ENCODE data around the gene CACNG4.
"Not testable (repeated sequence)": the region's sequence is repeated elsewhere in the genome, so short reads cannot be mapped to it uniquely, and the experiment has no call there.

CACNG4 gene

DNA sequence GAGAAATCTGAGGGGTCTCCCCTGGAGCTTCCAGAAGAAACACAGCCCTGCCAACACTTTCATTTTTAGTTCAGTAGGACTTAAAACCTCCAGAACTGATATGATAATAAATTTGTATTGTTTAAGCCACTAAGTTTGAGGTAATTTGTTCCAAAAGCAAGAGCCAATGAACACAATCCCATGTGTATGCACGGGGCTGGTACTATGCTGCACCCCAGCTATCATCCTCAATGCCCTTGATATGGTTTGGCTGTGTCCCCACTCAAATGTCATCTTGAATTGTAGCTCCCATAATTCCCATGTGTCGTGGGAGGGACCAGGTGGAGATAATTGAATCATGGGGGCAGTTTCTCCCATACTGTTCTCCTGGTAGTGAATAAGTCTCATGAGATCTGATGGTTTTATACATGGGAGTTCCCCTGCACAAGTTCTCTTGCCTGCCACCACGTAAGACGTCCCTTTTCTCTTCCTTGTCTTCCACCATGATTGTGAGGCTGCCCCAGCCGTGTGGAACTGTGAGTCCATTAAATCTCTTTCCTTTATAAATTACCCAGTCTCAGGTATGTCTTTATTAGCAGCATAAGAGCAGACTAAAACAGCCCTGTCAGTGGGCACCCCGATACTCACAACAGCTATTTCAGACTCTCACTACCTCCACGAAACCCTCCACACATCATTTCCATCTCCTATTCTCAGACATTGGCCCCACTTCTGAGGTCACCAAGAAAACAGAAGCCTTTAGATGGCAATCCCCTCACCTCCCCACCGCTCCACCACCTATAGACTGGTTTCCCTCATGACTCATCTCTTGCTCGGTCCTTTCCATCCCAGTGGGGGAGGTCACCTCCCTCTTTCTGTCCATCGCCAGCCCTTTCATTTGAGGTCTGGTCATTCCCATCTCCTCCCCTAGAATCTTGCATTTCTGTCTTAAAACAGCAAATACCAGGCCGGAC, 70.9 kb downstream of the CACNG4 start:
- Histone ChIP-seq H3K27ac (ENCODE audit: low read depth, low read length) (no peak overlapping the region), H3K27me3 (ENCODE audit: control insufficient read depth in 1 of 2, insufficient read depth in 2 of 2, low read length in 2 of 2) (no peaks in the 10 kb centered on the region), H3K9me3 (ENCODE audit: control insufficient read depth in 1 of 2, low read length in 2 of 2) (no peaks in the 10 kb centered on the region), H3K4me1 (ENCODE audit: control insufficient read depth in 1 of 2, insufficient read depth in 2 of 2, low read length in 2 of 2) (peaks cover 0 to 5% of the 10 kb centered on the region in 2 donors), H3K4me3 (ENCODE audit: low read depth in 1 of 2, low read length in 2 of 2) (no peak overlapping the region), H3K36me3 (ENCODE audit: control insufficient read depth in 1 of 2, insufficient read depth in 2 of 2, low read length in 2 of 2) (no peaks in the 10 kb centered on the region), H3K9ac (ENCODE audit: low read depth in 1 of 2, low read length in 2 of 2) (no peak overlapping the region)

DNA sequence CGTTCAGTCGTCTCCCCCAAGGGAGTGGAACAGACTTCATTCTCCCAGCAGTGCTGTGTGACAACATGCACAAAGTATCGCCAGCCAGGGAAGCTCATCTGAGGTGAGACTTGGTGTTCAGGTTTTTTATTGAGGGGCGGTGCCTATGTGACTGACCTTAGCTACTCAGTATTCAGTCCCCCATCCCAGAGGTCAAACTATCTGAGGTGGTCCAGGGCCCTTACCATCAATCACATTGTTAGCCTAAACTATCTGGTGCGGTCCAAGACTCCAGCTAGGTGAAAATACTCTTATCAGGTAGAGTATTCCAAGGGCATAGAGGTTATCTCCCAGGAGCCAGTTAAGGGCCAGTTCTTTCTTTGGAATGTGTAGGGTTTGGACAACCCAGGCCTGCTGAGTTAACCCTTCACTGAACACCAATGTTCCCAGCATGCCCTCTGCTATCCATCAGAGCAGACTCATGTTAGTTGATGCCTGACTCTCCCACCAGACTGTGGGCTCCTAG, 74.4 kb downstream of the CACNG4 start:
- Histone ChIP-seq H3K27ac (ENCODE audit: low read depth, low read length) (no peak overlapping the region), H3K9ac (ENCODE audit: low read depth in 1 of 2, low read length in 2 of 2) (no peak overlapping the region), H3K27me3 (ENCODE audit: control insufficient read depth in 1 of 2, insufficient read depth in 2 of 2, low read length in 2 of 2) (no peaks in the 10 kb centered on the region), H3K4me3 (ENCODE audit: low read depth in 1 of 2, low read length in 2 of 2) (no peak overlapping the region), H3K36me3 (ENCODE audit: control insufficient read depth in 1 of 2, insufficient read depth in 2 of 2, low read length in 2 of 2) (no peaks in the 10 kb centered on the region), H3K9me3 (ENCODE audit: control insufficient read depth in 1 of 2, low read length in 2 of 2) (no peaks in the 10 kb centered on the region), H3K4me1 (ENCODE audit: control insufficient read depth in 1 of 2, insufficient read depth in 2 of 2, low read length in 2 of 2) (peaks cover 0 to 12% of the 10 kb centered on the region in 2 donors)

DNA sequence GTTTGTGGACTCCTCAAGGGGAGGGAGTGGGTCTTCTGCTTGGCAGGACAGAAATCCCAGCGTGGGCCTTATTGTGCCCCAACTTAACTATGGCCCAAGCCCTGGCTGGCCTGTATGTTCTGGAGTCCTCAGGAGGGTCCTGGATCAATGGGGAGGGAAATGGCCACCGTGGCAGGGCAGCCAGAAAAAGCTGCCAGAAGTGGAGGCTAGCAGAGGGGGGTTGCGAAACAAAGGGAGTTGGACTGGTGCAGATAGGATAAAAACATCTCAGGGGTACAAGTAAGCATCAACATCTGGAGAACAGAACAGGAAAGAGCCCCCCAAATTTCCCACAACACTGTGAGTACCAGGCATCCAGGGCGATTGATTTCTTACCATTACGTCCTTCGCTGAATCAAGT, 76.1 kb downstream of the CACNG4 start:
- no peaks in the 10 kb centered on the region for H3K27me3 ChIP-seq (ENCODE audit: control insufficient read depth in 1 of 2, insufficient read depth in 2 of 2, low read length in 2 of 2)
- H3K4me3 ChIP-seq (ENCODE audit: low read depth in 1 of 2, low read length in 2 of 2), result no peak overlapping the region
- H3K36me3 ChIP-seq (ENCODE audit: control insufficient read depth in 1 of 2, insufficient read depth in 2 of 2, low read length in 2 of 2), result no peaks in the 10 kb centered on the region
- H3K9ac ChIP-seq (ENCODE audit: low read depth in 1 of 2, low read length in 2 of 2), result no peak overlapping the region
- peaks cover 0 to 12% of the 10 kb centered on the region in 2 donors for H3K4me1 ChIP-seq (ENCODE audit: control insufficient read depth in 1 of 2, insufficient read depth in 2 of 2, low read length in 2 of 2)
- no peak overlapping the region for H3K27ac ChIP-seq (ENCODE audit: low read depth, low read length)
- H3K9me3 ChIP-seq (ENCODE audit: control insufficient read depth in 1 of 2, low read length in 2 of 2), result no peaks in the 10 kb centered on the region

DNA sequence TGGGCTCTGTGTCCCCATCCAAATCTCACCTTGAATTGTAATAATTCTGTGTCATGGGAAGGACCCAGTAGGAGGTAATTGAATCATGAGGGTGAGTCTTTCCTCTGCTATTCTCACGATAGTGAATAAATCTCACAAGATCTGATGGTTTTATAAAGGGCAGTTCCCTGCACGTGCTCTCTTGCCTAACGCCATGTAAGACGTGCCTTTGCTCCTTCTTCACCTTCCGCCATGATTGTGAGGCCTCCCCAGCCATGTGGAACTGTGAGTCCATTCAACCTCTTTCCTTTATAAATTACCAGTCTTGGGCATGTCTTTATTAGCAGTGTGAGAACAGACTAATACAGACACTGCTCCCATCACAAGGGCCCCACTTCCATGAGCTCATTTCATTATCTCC, 76.6 kb downstream of the CACNG4 start:
- H3K27me3 ChIP-seq (ENCODE audit: control insufficient read depth in 1 of 2, insufficient read depth in 2 of 2, low read length in 2 of 2); H3K9ac ChIP-seq (ENCODE audit: low read depth in 1 of 2, low read length in 2 of 2); H3K36me3 ChIP-seq (ENCODE audit: control insufficient read depth in 1 of 2, insufficient read depth in 2 of 2, low read length in 2 of 2); H3K27ac ChIP-seq (ENCODE audit: low read depth, low read length); H3K4me3 ChIP-seq (ENCODE audit: low read depth in 1 of 2, low read length in 2 of 2); H3K9me3 ChIP-seq (ENCODE audit: control insufficient read depth in 1 of 2, low read length in 2 of 2): not testable (repeated sequence)
- H3K4me1 ChIP-seq (ENCODE audit: control insufficient read depth in 1 of 2, insufficient read depth in 2 of 2, low read length in 2 of 2), result peaks cover under 1 to 12% of the 10 kb centered on the region in 2 donors

DNA sequence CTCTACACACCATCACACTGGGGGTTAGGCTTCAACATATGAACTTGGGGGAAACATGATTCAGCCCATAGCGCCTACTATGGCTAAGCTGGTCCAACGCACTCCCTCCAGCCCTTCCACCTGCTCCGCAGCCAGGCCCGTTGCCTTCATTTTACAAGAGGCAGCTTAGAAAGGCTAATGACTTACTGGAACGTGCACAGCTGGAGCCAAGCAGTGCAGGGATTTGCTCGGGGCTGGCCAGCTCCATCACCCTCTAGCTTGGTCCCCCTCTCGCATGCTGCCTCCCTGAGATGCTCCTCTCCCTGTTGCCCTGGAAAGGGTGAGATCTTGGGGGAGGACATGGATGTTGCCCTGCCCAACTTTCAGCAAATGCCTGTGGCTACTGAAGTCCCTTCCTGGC, 77.0 kb downstream of the CACNG4 start:
- Histone ChIP-seq H3K36me3 (ENCODE audit: control insufficient read depth in 1 of 2, insufficient read depth in 2 of 2, low read length in 2 of 2) (no peaks in the 10 kb centered on the region), H3K27ac (ENCODE audit: low read depth, low read length) (no peak overlapping the region), H3K9ac (ENCODE audit: low read depth in 1 of 2, low read length in 2 of 2) (no peak overlapping the region), H3K27me3 (ENCODE audit: control insufficient read depth in 1 of 2, insufficient read depth in 2 of 2, low read length in 2 of 2) (no peaks in the 10 kb centered on the region), H3K4me3 (ENCODE audit: low read depth in 1 of 2, low read length in 2 of 2) (no peak overlapping the region), H3K9me3 (ENCODE audit: control insufficient read depth in 1 of 2, low read length in 2 of 2) (no peaks in the 10 kb centered on the region), H3K4me1 (ENCODE audit: control insufficient read depth in 1 of 2, insufficient read depth in 2 of 2, low read length in 2 of 2) (peaks cover 5 to 12% of the 10 kb centered on the region in 2 donors)

DNA sequence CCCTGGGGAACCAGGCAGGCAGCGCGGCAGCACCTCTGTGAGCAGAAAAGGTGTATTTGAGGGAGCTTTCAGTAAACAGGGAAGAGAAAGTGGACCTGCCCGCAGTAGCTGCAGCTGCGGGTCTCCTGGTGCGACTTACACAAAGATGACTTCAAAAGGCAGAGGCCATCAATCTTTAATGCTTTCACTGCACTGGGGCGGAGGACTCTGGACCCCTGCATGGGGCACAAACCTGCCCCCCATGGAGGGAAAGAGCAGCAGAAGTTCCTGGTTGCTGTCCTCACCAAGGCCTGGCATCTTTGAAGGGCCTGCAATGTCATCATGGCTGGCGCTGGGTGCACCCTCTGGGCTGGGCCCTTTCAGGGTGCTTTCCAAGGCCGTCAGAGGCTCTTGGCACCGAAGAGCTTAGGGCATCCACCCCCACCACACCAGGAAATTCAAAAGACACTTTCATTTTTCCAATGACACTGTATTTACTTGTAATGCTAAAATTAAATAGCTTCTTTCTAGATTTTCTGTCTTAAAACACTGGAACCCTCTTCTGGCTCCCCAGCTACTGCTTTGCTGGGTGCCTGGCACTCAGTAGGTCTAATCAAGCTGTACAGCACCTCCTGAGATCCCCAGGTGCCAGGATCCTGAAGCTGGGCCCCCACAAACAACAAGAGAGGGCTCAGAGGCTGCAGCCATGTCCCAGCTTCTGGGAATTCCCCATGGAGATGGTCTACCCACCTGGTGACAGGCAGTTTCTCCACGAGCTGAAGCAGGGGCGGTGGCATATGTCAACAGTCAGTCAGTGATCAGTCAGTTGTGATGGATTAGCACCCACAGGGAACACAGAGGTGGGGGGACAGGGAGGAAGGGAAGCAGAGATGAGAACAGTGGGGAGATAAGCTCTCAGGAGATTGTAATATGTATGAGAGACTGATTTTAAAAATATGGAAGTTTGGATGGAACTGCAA, 77.7 kb downstream of the CACNG4 start:
- Histone ChIP-seq H3K4me3 (ENCODE audit: low read depth in 1 of 2, low read length in 2 of 2) (no peak overlapping the region), H3K9ac (ENCODE audit: low read depth in 1 of 2, low read length in 2 of 2) (no peak overlapping the region), H3K4me1 (ENCODE audit: control insufficient read depth in 1 of 2, insufficient read depth in 2 of 2, low read length in 2 of 2) (peaks cover 9 to 12% of the 10 kb centered on the region in 2 donors), H3K36me3 (ENCODE audit: control insufficient read depth in 1 of 2, insufficient read depth in 2 of 2, low read length in 2 of 2) (no peaks in the 10 kb centered on the region), H3K27me3 (ENCODE audit: control insufficient read depth in 1 of 2, insufficient read depth in 2 of 2, low read length in 2 of 2) (no peaks in the 10 kb centered on the region), H3K27ac (ENCODE audit: low read depth, low read length) (no peak overlapping the region), H3K9me3 (ENCODE audit: control insufficient read depth in 1 of 2, low read length in 2 of 2) (no peaks in the 10 kb centered on the region)

DNA sequence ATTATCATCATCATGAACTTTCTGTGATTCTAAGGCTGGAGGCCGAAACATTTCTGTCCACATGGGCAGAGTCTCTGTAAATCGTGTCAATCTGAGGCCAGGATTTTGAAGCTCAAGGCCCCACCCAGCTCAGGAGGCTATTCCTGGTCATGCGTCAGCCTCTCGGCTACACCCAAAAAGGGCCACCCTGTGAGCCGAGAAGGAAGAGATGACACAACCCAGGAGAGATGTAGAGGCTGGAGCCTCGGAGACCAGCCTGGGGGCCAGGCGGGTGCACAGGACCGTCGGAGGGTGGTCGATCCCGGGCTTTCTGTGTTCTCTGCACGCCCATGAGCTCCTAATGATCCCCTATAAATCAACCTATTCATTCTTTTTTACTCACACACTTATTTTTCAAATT, 78.8 kb downstream of the CACNG4 start:
- peaks cover 9 to 12% of the 10 kb centered on the region in 2 donors for H3K4me1 ChIP-seq (ENCODE audit: control insufficient read depth in 1 of 2, insufficient read depth in 2 of 2, low read length in 2 of 2)
- no peak overlapping the region for H3K27ac ChIP-seq (ENCODE audit: low read depth, low read length)
- H3K4me3 ChIP-seq (ENCODE audit: low read depth in 1 of 2, low read length in 2 of 2), result no peak overlapping the region
- H3K27me3 ChIP-seq (ENCODE audit: control insufficient read depth in 1 of 2, insufficient read depth in 2 of 2, low read length in 2 of 2), result no peaks in the 10 kb centered on the region
- H3K36me3 ChIP-seq (ENCODE audit: control insufficient read depth in 1 of 2, insufficient read depth in 2 of 2, low read length in 2 of 2), result no peaks in the 10 kb centered on the region
- peaks cover 4 to 6% of the 10 kb centered on the region in 2 donors for H3K9me3 ChIP-seq (ENCODE audit: control insufficient read depth in 1 of 2, low read length in 2 of 2)
- no peak overlapping the region for H3K9ac ChIP-seq (ENCODE audit: low read depth in 1 of 2, low read length in 2 of 2)

DNA sequence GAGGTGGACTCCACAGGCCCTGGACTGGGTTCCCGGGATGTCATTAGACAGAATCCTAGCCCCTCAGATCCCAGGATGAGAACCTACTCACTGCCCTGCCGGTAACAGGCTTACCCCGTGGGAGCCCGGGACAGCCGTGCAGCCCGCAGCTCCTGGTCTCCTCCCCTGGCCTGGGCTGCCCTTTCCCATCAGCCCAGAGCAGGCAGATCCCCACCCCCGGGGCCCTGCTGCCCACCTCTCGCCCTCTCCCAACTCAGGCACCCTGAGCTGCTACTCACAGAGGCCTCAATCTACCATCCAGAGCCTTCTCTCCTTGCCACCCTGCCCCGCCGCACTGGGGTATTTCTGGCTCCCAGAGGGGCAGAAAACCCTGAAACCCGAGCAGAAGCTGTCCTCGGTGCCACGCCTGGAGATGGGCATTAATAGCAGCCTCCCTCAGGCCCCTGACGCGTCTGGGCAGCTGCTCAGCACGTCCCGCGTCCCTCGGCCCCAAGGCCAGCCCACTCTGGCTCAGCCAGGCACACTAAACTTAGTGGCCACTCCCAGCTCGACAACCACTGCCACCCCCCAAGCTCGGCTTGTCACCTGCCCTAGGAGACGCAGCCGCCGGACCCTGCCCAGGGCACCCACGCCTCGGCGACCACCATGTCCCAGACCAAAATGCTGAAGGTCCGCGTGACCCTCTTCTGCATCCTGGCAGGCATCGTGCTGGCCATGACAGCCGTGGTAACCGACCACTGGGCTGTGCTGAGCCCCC, 79.7 kb downstream of the CACNG4 start, which contains the start of gene CACNG1:
CACNG1 (plus strand) TSS at position 539 of the 757 bp plus-strand sequence; CDS start at position 646, 107 bp downstream.
- no peak within 1 kb of the TSS for H3K4me3 ChIP-seq (ENCODE audit: low read depth in 1 of 2, low read length in 2 of 2)
- no peaks in the 10 kb centered on the region for H3K27me3 ChIP-seq (ENCODE audit: control insufficient read depth in 1 of 2, insufficient read depth in 2 of 2, low read length in 2 of 2)
- H3K27ac ChIP-seq (ENCODE audit: low read depth, low read length), result no peak within 1 kb of the TSS
- H3K9me3 ChIP-seq (ENCODE audit: control insufficient read depth in 1 of 2, low read length in 2 of 2), result peaks cover 4 to 14% of the 10 kb centered on the region in 2 donors
- H3K4me1 ChIP-seq (ENCODE audit: control insufficient read depth in 1 of 2, insufficient read depth in 2 of 2, low read length in 2 of 2), result peaks cover 8 to 9% of the 10 kb centered on the region in 2 donors
- no peaks in the 10 kb centered on the region for H3K36me3 ChIP-seq (ENCODE audit: control insufficient read depth in 1 of 2, insufficient read depth in 2 of 2, low read length in 2 of 2)
- no peak within 1 kb of the TSS for H3K9ac ChIP-seq (ENCODE audit: low read depth in 1 of 2, low read length in 2 of 2)

DNA sequence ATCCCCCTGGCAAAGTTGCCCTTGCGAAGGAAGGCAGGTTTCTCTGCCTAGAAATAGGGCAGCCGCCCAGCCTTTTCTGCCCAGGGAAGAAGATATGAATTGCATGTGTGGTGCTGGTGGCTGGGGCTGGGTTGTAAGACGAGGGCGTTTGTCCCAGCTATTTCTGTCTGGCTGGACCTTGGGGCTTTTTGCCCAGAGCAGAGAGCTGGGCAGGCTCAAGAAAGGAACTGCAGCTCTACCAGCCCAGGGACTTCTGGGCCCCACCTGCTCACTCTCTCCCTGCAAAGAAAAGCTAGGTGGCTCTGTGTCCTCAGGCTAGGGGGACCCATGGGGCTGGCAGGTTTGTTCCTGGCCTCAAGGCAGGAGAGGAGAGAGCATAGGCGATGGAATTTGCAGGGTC, 80.4 kb downstream of the CACNG4 start:
- no peak overlapping the region for H3K9ac ChIP-seq (ENCODE audit: low read depth in 1 of 2, low read length in 2 of 2)
- H3K4me3 ChIP-seq (ENCODE audit: low read depth in 1 of 2, low read length in 2 of 2), result no peak overlapping the region
- H3K9me3 ChIP-seq (ENCODE audit: control insufficient read depth in 1 of 2, low read length in 2 of 2), result peaks cover 7 to 19% of the 10 kb centered on the region in 2 donors
- peaks cover 8 to 9% of the 10 kb centered on the region in 2 donors for H3K4me1 ChIP-seq (ENCODE audit: control insufficient read depth in 1 of 2, insufficient read depth in 2 of 2, low read length in 2 of 2)
- no peaks in the 10 kb centered on the region for H3K27me3 ChIP-seq (ENCODE audit: control insufficient read depth in 1 of 2, insufficient read depth in 2 of 2, low read length in 2 of 2)
- no peaks in the 10 kb centered on the region for H3K36me3 ChIP-seq (ENCODE audit: control insufficient read depth in 1 of 2, insufficient read depth in 2 of 2, low read length in 2 of 2)
- H3K27ac ChIP-seq (ENCODE audit: low read depth, low read length), result no peak overlapping the region
